ENCODE data around the gene CT45A7.
"Not testable (repeated sequence)": the region's sequence is repeated elsewhere in the genome, so short reads cannot be mapped to it uniquely, and the experiment has no call there.

The CT45A7 gene

GRCh38 chrX:135837180-135837579, at the start of gene CT45A7:
Gene CT45A7 (minus strand): TSS chrX:135837280. CDS start chrX:135833533, 3,747 bp downstream.
- DNase-seq = not testable (repeated sequence)

- DNase-seq = not testable (repeated sequence)
These were observed 45.7 kb upstream of the CT45A7 start for GRCh38 chrX:135882741-135883140.

- DNase-seq = not testable (repeated sequence)
These were observed 34.6 kb upstream of the CT45A7 start, which contains the start of gene CT45A9 for GRCh38 chrX:135871712-135872111. Gene CT45A9 (minus strand): TSS chrX:135871812. CDS start chrX:135868061, 3,751 bp downstream.

GRCh38 chrX:135854438-135854837, 17.4 kb upstream of the CT45A7 start, which contains the start of gene CT45A8:
Gene CT45A8 (minus strand): TSS chrX:135854538. CDS start chrX:135850783, 3,755 bp downstream.
- DNase-seq = not testable (repeated sequence)

GRCh38 chrX:135819912-135820311, 17.2 kb downstream of the CT45A7 start, which contains the start of gene CT45A2:
Gene CT45A2 (minus strand): TSS chrX:135820012. CDS start chrX:135816265, 3,747 bp downstream.
- DNase-seq = not testable (repeated sequence)

- not testable (repeated sequence) for DNase-seq
These were observed 34.4 kb downstream of the CT45A7 start, which contains the start of gene CT45A6 for GRCh38 chrX:135802687-135803086. Gene CT45A6 (minus strand): TSS chrX:135802787. CDS start chrX:135798993, 3,794 bp downstream.

GRCh38 chrX:135785403-135785802, 51.7 kb downstream of the CT45A7 start, which contains the start of gene CT45A5:
Gene CT45A5 (minus strand): TSS chrX:135785503. CDS start chrX:135781729, 3,774 bp downstream.
- DNase-seq = not testable (repeated sequence)

Measured in NCI-H2171 treated with DMSO at 0.1 percent for 48 hours (cell line).